Measurements from ENCODE around the gene CIAO2B. TPM values are rescaled to one million over a fixed set of nuclear protein-coding genes. Genes with fewer than 3 reads are reported as not detected.

Gene CIAO2B
- total RNA-seq, 1 experiment from 2014 or later: 83.0 TPM

DNA sequence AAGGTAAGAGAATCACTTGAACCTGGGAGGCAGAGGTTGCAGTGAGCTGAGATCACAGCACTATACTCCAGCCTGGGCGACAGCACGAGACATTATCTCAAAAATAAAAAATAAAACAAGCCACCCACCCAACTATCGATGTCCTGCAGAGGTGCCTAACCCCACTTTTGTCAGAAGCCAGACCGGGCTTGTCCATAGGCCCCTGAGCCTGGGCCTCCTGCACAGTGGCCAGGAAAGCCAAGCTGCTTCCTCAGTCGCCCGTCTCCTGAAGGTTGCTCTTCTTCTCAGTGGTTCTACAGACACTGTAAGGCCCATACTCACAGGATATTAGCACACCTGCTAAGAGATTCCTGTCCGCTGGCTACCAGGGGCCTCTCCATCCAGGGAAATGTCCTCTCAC lies 12.3 kb upstream of the CIAO2B start:
- WGBS (ENCODE audit: extremely low coverage, insufficient read length, low lambda C conversion rate): no CpG with 5 or more reads among the region's 7 CpGs

More for the DNA sequence above, 12.3 kb upstream of the CIAO2B start:
- no peak overlapping the region for H4K8ac ChIP-seq (replicated peaks; ENCODE audit: insufficient read length, low read depth, low read length)
- H3T11ph ChIP-seq (ENCODE audit: low read length): no peak overlapping the region
- H3K23ac ChIP-seq (ENCODE audit: insufficient read length, low read depth, low read length): no peak overlapping the region
- no peak overlapping the region for H3K9ac ChIP-seq (ENCODE audit: extremely low read depth, insufficient read length, low read length)
- H2BK12ac ChIP-seq (ENCODE audit: insufficient read length, low read depth, low read length): no peak overlapping the region
- Mint-ChIP-seq H3K27ac (no peak overlapping the region), H3K4me3 (no peak overlapping the region), H3K27me3 (ENCODE audit: low read depth) (peaks cover 5% of the 10 kb centered on the region), H3K36me3 (ENCODE audit: insufficient read depth in 1 of 3, low read depth in 3 of 3) (peaks cover 7 to 24% (median 23%) of the 10 kb centered on the region in 3 experiments; a peak in 6 of 7 replicates), H3K9me3 (peaks cover 4% of the 10 kb centered on the region in 2 experiments; a peak in 3 of 5 replicates), H3K4me1 (peaks cover 2 to 4% of the 10 kb centered on the region in 2 experiments; a peak in 2 of 4 replicates)
- no peak overlapping the region for H4K91ac ChIP-seq (ENCODE audit: insufficient read length, low read depth, low read length)
- H2AK5ac ChIP-seq (ENCODE audit: insufficient read length, low read length): no peak overlapping the region
- no peak overlapping the region for H3K18ac ChIP-seq (ENCODE audit: insufficient read length, low read depth, low read length)
- no peak overlapping the region for H3K14ac ChIP-seq (ENCODE audit: insufficient read depth, low read length)
- peaks cover 14% of the 10 kb centered on the region; the same call in 1 of the 2 replicates for H3K27me3 ChIP-seq (ENCODE audit: insufficient read depth, low read length)
- TF ChIP-seq, protein P1, sequence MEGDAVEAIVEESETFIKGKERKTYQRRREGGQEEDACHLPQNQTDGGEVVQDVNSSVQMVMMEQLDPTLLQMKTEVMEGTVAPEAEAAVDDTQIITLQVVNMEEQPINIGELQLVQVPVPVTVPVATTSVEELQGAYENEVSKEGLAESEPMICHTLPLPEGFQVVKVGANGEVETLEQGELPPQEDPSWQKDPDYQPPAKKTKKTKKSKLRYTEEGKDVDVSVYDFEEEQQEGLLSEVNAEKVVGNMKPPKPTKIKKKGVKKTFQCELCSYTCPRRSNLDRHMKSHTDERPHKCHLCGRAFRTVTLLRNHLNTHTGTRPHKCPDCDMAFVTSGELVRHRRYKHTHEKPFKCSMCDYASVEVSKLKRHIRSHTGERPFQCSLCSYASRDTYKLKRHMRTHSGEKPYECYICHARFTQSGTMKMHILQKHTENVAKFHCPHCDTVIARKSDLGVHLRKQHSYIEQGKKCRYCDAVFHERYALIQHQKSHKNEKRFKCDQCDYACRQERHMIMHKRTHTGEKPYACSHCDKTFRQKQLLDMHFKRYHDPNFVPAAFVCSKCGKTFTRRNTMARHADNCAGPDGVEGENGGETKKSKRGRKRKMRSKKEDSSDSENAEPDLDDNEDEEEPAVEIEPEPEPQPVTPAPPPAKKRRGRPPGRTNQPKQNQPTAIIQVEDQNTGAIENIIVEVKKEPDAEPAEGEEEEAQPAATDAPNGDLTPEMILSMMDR (conservative IDR thresholded peaks at IDR 0.05): no peak
- no peak for DNase-seq
- H3K79me1 ChIP-seq (ENCODE audit: insufficient read depth, low read depth, low read length, poor library complexity, severe bottlenecking): no peaks in the 10 kb centered on the region
- no peaks in the 10 kb centered on the region for H3K79me2 ChIP-seq (ENCODE audit: insufficient read depth, low read length)
- H3K23me2 ChIP-seq (ENCODE audit: insufficient read length, low read depth, low read length, poor library complexity, severe bottlenecking): no peaks in the 10 kb centered on the region
- H3K9me3 ChIP-seq (ENCODE audit: control insufficient read depth, low read depth, low read length): no peaks in the 10 kb centered on the region
- no peaks in the 10 kb centered on the region for H4K20me1 ChIP-seq (ENCODE audit: control insufficient read depth, insufficient read depth, insufficient read length)
- H2BK20ac ChIP-seq (ENCODE audit: low read depth, low read length, poor library complexity, severe bottlenecking): no peak overlapping the region
- H4K5ac ChIP-seq (ENCODE audit: insufficient read length, low read depth, low read length): no peak overlapping the region
- H3K56ac ChIP-seq (ENCODE audit: insufficient read length, low read depth, low read length): no peak overlapping the region
- no peak overlapping the region for H3K4ac ChIP-seq (ENCODE audit: low read depth, low read length)
- no peak overlapping the region for H3K4me2 ChIP-seq (ENCODE audit: insufficient read depth, insufficient read length, low read length)
- no peak overlapping the region for H2BK120ac ChIP-seq (ENCODE audit: low read depth, low read length, poor library complexity, severe bottlenecking)
- no peak overlapping the region for H2BK15ac ChIP-seq (ENCODE audit: low read depth, low read length)
- H3K4me1 ChIP-seq (ENCODE audit: insufficient read depth, low read length): no peaks in the 10 kb centered on the region
- H2AFZ ChIP-seq (ENCODE audit: low read length): no peak overlapping the region
- no peak overlapping the region for H2BK5ac ChIP-seq (ENCODE audit: insufficient read length, low read length)
- no peak overlapping the region for H3K27ac ChIP-seq (ENCODE audit: insufficient read length, low read depth, low read length)
